Measurements from ENCODE around the gene STK17B. TPM values are rescaled to one million over a fixed set of nuclear protein-coding genes. Genes with fewer than 3 reads are reported as not detected.

Gene STK17B
- total and polyA plus RNA-seq, 9 donors = 4.8 to 8.1 (median 5.8) TPM

DNA sequence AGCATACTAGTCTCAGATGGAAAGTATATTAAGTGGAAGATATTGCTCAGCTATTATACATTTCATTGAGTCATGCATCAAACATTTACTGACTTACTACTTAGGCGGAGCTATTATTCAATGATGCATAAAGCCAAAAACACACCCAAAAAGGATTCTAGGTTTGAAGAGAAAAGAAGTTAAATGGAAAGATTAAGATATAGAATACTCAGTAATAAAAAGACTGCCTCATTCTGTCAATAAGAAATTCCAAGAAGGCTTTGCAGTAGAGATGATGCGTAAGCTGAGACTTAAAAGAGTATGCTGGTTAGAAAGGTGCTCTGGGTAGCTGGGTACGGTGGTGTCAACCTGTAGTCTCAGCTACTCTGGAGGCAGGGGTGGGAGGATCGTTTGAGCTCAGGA is 27.6 kb downstream of the STK17B start:
- H3K9me3 ChIP-seq (replicated peaks; ENCODE audit: control insufficient read depth, low read depth, low read length) = no peaks in the 10 kb centered on the region
- H3K36me3 ChIP-seq (ENCODE audit: control insufficient read depth, insufficient read depth, low read length) = peaks cover 13% of the 10 kb centered on the region
- H3K4me1 ChIP-seq (ENCODE audit: control insufficient read depth, insufficient read depth, low read length) = no peaks in the 10 kb centered on the region
- no peak overlapping the region for H3K27ac ChIP-seq (ENCODE audit: low read length)
- no peaks in the 10 kb centered on the region for H3K27me3 ChIP-seq (ENCODE audit: control insufficient read depth, insufficient read depth, low read length)
- 100% methylated on average over 1 of the region's 4 CpGs for WGBS (ENCODE audit: insufficient coverage)
- DNase-seq = no peak
- no peak overlapping the region for H3K4me3 ChIP-seq (ENCODE audit: low read length)

- WGBS (ENCODE audit: insufficient coverage) = no CpG with 5 or more reads among the region's 1 CpG
- peaks cover 14% of the 10 kb centered on the region for H3K36me3 ChIP-seq (ENCODE audit: control insufficient read depth, insufficient read depth, low read length)
- H3K27ac ChIP-seq (ENCODE audit: low read length) = peak overlapping the region; percentile 4
- H3K27me3 ChIP-seq (ENCODE audit: control insufficient read depth, insufficient read depth, low read length) = no peaks in the 10 kb centered on the region
- no peak overlapping the region for H3K4me3 ChIP-seq (ENCODE audit: low read length)
- DNase-seq = no peak
- no peaks in the 10 kb centered on the region for H3K9me3 ChIP-seq (replicated peaks; ENCODE audit: control insufficient read depth, low read depth, low read length)
- no peaks in the 10 kb centered on the region for H3K4me1 ChIP-seq (ENCODE audit: control insufficient read depth, insufficient read depth, low read length)
Observed at GRCh38 chr2:196142825-196143224, 28.6 kb downstream of the STK17B start.

DNA sequence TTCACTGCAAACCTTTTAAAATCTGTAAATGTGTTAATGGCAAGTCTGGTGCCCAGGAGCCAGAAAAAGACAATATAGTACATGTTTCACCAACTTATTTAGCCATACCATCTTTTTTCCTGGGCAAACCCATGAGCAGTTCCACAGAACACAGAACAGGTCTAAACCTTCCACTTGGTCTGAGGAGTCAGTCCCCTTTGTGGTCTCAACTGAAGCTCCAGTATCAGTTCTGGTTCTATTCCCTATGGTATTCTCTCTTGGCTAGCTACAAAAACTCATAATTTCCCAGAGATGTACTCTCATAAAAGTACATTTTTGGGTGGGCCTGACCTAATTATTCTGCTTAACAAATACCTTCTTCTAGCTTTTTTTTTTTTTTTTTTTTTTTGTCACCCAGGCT is 31.2 kb downstream of the STK17B start:
- Histone ChIP-seq H3K4me1 (ENCODE audit: control insufficient read depth, insufficient read depth, low read length) (no peaks in the 10 kb centered on the region), H3K27me3 (ENCODE audit: control insufficient read depth, insufficient read depth, low read length) (no peaks in the 10 kb centered on the region), H3K36me3 (ENCODE audit: control insufficient read depth, insufficient read depth, low read length) (peaks cover 20% of the 10 kb centered on the region), H3K9me3 (replicated peaks; ENCODE audit: control insufficient read depth, low read depth, low read length) (no peaks in the 10 kb centered on the region), H3K4me3 (ENCODE audit: low read length) (no peak overlapping the region), H3K27ac (ENCODE audit: low read length) (no peak overlapping the region)
- no peak for DNase-seq

GRCh38 chr2:196137271-196137670 is 34.1 kb downstream of the STK17B start:
- no peaks in the 10 kb centered on the region for H3K4me1 ChIP-seq (ENCODE audit: control insufficient read depth, insufficient read depth, low read length)
- DNase-seq = no peak
- peaks cover 21% of the 10 kb centered on the region for H3K36me3 ChIP-seq (ENCODE audit: control insufficient read depth, insufficient read depth, low read length)
- H3K4me3 ChIP-seq (ENCODE audit: low read length) = no peak overlapping the region
- no peak overlapping the region for H3K27ac ChIP-seq (ENCODE audit: low read length)
- peaks cover 17% of the 10 kb centered on the region for H3K9me3 ChIP-seq (replicated peaks; ENCODE audit: control insufficient read depth, low read depth, low read length)
- WGBS (ENCODE audit: insufficient coverage) = no CpG with 5 or more reads among the region's 2 CpGs
- no peaks in the 10 kb centered on the region for H3K27me3 ChIP-seq (ENCODE audit: control insufficient read depth, insufficient read depth, low read length)

GRCh38 chr2:196136151-196136550 is 35.2 kb downstream of the STK17B start:
- Histone ChIP-seq H3K27ac (ENCODE audit: low read length) (no peak overlapping the region), H3K4me1 (ENCODE audit: control insufficient read depth, insufficient read depth, low read length) (no peaks in the 10 kb centered on the region), H3K27me3 (ENCODE audit: control insufficient read depth, insufficient read depth, low read length) (no peaks in the 10 kb centered on the region), H3K4me3 (ENCODE audit: low read length) (no peak overlapping the region), H3K9me3 (replicated peaks; ENCODE audit: control insufficient read depth, low read depth, low read length) (peaks cover 28% of the 10 kb centered on the region), H3K36me3 (ENCODE audit: control insufficient read depth, insufficient read depth, low read length) (peaks cover 22% of the 10 kb centered on the region)
- 78% methylated on average over 3 of the region's 7 CpGs for WGBS (ENCODE audit: insufficient coverage)
- no peak for DNase-seq

- WGBS (ENCODE audit: insufficient coverage) = 100% methylated on average over 3 of the region's 5 CpGs
- no peak for DNase-seq
- Histone ChIP-seq H3K4me1 (ENCODE audit: control insufficient read depth, insufficient read depth, low read length) (no peaks in the 10 kb centered on the region), H3K9me3 (replicated peaks; ENCODE audit: control insufficient read depth, low read depth, low read length) (peaks cover 55% of the 10 kb centered on the region), H3K27me3 (ENCODE audit: control insufficient read depth, insufficient read depth, low read length) (no peaks in the 10 kb centered on the region), H3K27ac (ENCODE audit: low read length) (no peak overlapping the region), H3K4me3 (ENCODE audit: low read length) (no peak overlapping the region), H3K36me3 (ENCODE audit: control insufficient read depth, insufficient read depth, low read length) (peaks cover 11% of the 10 kb centered on the region)
Observed at GRCh38 chr2:196131949-196132925, 39.1 kb downstream of the STK17B start.

DNA sequence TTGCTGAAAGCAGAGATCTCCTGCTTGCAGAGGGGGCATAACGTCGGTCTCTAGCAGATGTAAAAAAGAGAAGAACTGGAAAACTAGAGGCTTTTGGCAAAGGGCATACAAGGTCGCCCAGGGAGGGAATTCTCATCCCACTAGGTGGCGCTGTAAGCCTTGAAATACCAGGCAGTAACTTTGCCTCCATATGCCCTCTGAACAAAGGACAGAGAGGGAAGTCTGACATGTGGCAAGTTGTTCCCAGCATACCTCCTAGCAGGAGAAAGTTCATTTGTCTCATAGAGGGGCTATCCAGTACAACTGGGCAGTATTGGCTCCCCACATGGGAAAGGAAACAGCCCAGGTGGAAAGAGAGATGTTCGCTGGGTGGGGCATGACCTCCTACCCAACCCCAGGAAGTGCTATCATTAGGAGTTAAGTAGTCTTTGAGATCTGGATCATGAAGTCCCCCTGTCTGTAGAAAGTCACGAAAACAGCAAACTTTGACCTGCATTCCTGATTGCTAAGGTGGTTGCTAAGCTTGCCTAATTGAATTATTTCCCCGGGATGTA is 39.9 kb downstream of the STK17B start:
- H3K4me3 ChIP-seq (ENCODE audit: low read length) = no peak overlapping the region
- peaks cover 55% of the 10 kb centered on the region for H3K9me3 ChIP-seq (replicated peaks; ENCODE audit: control insufficient read depth, low read depth, low read length)
- no peak for DNase-seq
- WGBS (ENCODE audit: insufficient coverage) = 56% methylated on average over 3 of the region's 7 CpGs
- H3K27ac ChIP-seq (ENCODE audit: low read length) = no peak overlapping the region
- no peaks in the 10 kb centered on the region for H3K4me1 ChIP-seq (ENCODE audit: control insufficient read depth, insufficient read depth, low read length)
- H3K27me3 ChIP-seq (ENCODE audit: control insufficient read depth, insufficient read depth, low read length) = no peaks in the 10 kb centered on the region
- H3K36me3 ChIP-seq (ENCODE audit: control insufficient read depth, insufficient read depth, low read length) = peaks cover 11% of the 10 kb centered on the region

DNA sequence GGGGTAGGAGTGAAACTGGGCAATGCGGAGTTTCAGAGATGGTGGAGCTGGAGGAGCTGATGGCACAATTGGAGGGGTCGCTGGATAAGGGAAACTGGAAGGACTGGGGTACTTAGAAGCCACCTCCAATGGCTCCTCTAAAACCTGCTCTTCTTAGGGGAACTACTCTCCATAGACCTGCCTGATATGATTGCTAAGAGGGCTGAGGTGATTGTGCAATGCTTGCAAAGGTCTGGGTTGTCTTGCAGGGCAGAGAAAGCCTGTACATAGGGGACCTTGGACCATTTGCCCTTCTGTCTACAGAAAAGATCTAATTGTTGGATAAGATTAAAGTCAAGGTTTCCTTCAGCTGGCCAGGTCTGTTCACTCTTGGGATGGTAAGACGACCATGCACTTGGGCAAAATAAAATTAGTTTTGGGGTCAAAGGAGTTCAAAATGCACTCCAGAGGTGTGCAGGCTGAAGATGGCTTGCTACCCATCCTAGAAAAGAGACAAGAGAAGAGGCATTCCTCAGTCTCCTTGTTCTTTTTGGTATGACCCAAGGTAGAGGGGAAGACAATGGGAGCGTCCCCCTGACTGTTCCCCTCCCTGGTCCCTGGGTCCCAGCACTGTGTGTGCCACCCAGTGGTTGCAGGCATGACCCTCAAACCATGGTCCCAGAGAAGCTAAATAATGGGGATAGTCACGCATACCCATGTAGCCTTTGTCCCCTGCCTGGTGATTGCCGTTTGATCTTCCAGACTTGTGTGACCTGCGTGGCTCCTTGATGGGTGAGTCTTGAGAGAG is 41.1 kb downstream of the STK17B start:
- Histone ChIP-seq H3K9me3 (replicated peaks; ENCODE audit: control insufficient read depth, low read depth, low read length) (peaks cover 55% of the 10 kb centered on the region), H3K36me3 (ENCODE audit: control insufficient read depth, insufficient read depth, low read length) (peaks cover 7% of the 10 kb centered on the region), H3K27ac (ENCODE audit: low read length) (no peak overlapping the region), H3K4me1 (ENCODE audit: control insufficient read depth, insufficient read depth, low read length) (no peaks in the 10 kb centered on the region), H3K27me3 (ENCODE audit: control insufficient read depth, insufficient read depth, low read length) (no peaks in the 10 kb centered on the region), H3K4me3 (ENCODE audit: low read length) (no peak overlapping the region)
- 100% methylated on average over 3 of the region's 7 CpGs for WGBS (ENCODE audit: insufficient coverage)
- no peak for DNase-seq

- DNase-seq = no peak
- WGBS (ENCODE audit: insufficient coverage) = no CpG with 5 or more reads among the region's 1 CpG
- H3K27me3 ChIP-seq (ENCODE audit: control insufficient read depth, insufficient read depth, low read length) = no peaks in the 10 kb centered on the region
- H3K9me3 ChIP-seq (replicated peaks; ENCODE audit: control insufficient read depth, low read depth, low read length) = peaks cover 49% of the 10 kb centered on the region
- no peak overlapping the region for H3K4me3 ChIP-seq (ENCODE audit: low read length)
- H3K4me1 ChIP-seq (ENCODE audit: control insufficient read depth, insufficient read depth, low read length) = no peaks in the 10 kb centered on the region
- peaks cover 2% of the 10 kb centered on the region for H3K36me3 ChIP-seq (ENCODE audit: control insufficient read depth, insufficient read depth, low read length)
- no peak overlapping the region for H3K27ac ChIP-seq (ENCODE audit: low read length)
Observed at GRCh38 chr2:196128749-196129148, 42.6 kb downstream of the STK17B start.

GRCh38 chr2:196125596-196125995 is 45.8 kb downstream of the STK17B start:
- DNase-seq = peak; percentile 11
- Histone ChIP-seq H3K9me3 (replicated peaks; ENCODE audit: control insufficient read depth, low read depth, low read length) (peaks cover 24% of the 10 kb centered on the region), H3K36me3 (ENCODE audit: control insufficient read depth, insufficient read depth, low read length) (no peaks in the 10 kb centered on the region), H3K27ac (ENCODE audit: low read length) (no peak overlapping the region), H3K4me1 (ENCODE audit: control insufficient read depth, insufficient read depth, low read length) (no peaks in the 10 kb centered on the region), H3K4me3 (ENCODE audit: low read length) (no peak overlapping the region), H3K27me3 (ENCODE audit: control insufficient read depth, insufficient read depth, low read length) (no peaks in the 10 kb centered on the region)
- WGBS (ENCODE audit: insufficient coverage) = no CpG with 5 or more reads among the region's 2 CpGs
